Measurements from ENCODE around the gene YPEL4.

YPEL4 gene

GRCh38 chr11:57632116-57632515, 17.6 kb downstream of the YPEL4 start:
- no peak for DNase-seq (ENCODE audit: low read depth)

- no peak for DNase-seq (ENCODE audit: low read depth)
These were observed 19.5 kb downstream of the YPEL4 start for GRCh38 chr11:57630171-57630570.

GRCh38 chr11:57626895-57627294, 22.8 kb downstream of the YPEL4 start:
- DNase-seq (ENCODE audit: low read depth): no peak

- DNase-seq (ENCODE audit: low read depth): no peak
These were observed 24.8 kb downstream of the YPEL4 start for GRCh38 chr11:57624864-57625263.

- no peak for DNase-seq (ENCODE audit: low read depth)
These were observed 27.4 kb downstream of the YPEL4 start for GRCh38 chr11:57622263-57622662.

GRCh38 chr11:57620467-57620866, 29.2 kb downstream of the YPEL4 start:
- no peak for DNase-seq (ENCODE audit: low read depth)

GRCh38 chr11:57619331-57619730, 30.4 kb downstream of the YPEL4 start:
- DNase-seq (ENCODE audit: low read depth): no peak

GRCh38 chr11:57618438-57618837, 31.3 kb downstream of the YPEL4 start:
- no peak for DNase-seq (ENCODE audit: low read depth)

GRCh38 chr11:57616595-57616994, 33.1 kb downstream of the YPEL4 start:
- no peak for DNase-seq (ENCODE audit: low read depth)

GRCh38 chr11:57615308-57615707, 34.4 kb downstream of the YPEL4 start:
- no peak for DNase-seq (ENCODE audit: low read depth)

GRCh38 chr11:57614234-57614772, 35.4 kb downstream of the YPEL4 start:
- DNase-seq (ENCODE audit: low read depth): no peak

- DNase-seq (ENCODE audit: low read depth): no peak
These were observed 39.5 kb downstream of the YPEL4 start for GRCh38 chr11:57610170-57610569.

- no peak for DNase-seq (ENCODE audit: low read depth)
These were observed 44.7 kb downstream of the YPEL4 start for GRCh38 chr11:57605028-57605420.

- no peak for DNase-seq (ENCODE audit: low read depth)
These were observed 45.2 kb downstream of the YPEL4 start for GRCh38 chr11:57604296-57605027.

GRCh38 chr11:57601297-57601696, 48.4 kb downstream of the YPEL4 start:
- no peak for DNase-seq (ENCODE audit: low read depth)

- DNase-seq (ENCODE audit: low read depth): no peak
These were observed 50.3 kb downstream of the YPEL4 start for GRCh38 chr11:57599381-57599780.

- no peak for DNase-seq (ENCODE audit: low read depth)
These were observed 50.9 kb downstream of the YPEL4 start for GRCh38 chr11:57598831-57599155.

- DNase-seq (ENCODE audit: low read depth): no peak
These were observed 51.5 kb downstream of the YPEL4 start for GRCh38 chr11:57597916-57598830.

- DNase-seq (ENCODE audit: low read depth): no peak
These were observed 52.2 kb downstream of the YPEL4 start, which contains the start of gene SERPING1 for GRCh38 chr11:57597461-57597915. Gene SERPING1, plus strand, starts transcription at chr11:57597685. Its CDS starts 586 bp downstream, at chr11:57598271.

GRCh38 chr11:57596266-57596885, 53.3 kb downstream of the YPEL4 start:
- no peak for DNase-seq (ENCODE audit: low read depth)
